Neural progenitor cell (in vitro differentiated cells): Measurements from ENCODE around the gene NTN5. TPM values are rescaled to one million over a fixed set of nuclear protein-coding genes. Genes with fewer than 3 reads are reported as not detected.

Experiments
- DNase-seq: peaks from one replicate; pipeline ENCODE4 v3.0.0-alpha.2; 2016; ENCODE audit warnings: low spot score
- H2AFZ ChIP-seq: fragments of 200-600 bp; sonication (generic); replicated peaks from 2 replicates; pipeline ENCODE4 v1.6.1; 2016; ENCODE audit warnings: antibody characterized with exemption
- H3F3A ChIP-seq: fragments of 200-600 bp; sonication (generic); 2 replicates; pipeline ENCODE4 v1.6.1; 2016; ENCODE audit warnings: antibody characterized with exemption, low read depth
- H3K27ac ChIP-seq: fragments of 200-600 bp; sonication (generic); 2 replicates; pipeline ENCODE4 v1.5.1; 2016; ENCODE audit warnings: mild to moderate bottlenecking
- H3K27me3 ChIP-seq: fragments of 200-600 bp; sonication (generic); 2 replicates; pipeline ENCODE4 v1.6.1; 2016; ENCODE audit warnings: mild to moderate bottlenecking, moderate library complexity
- H3K36me3 ChIP-seq: fragments of 200-600 bp; sonication (generic); 2 replicates; pipeline ENCODE4 v1.5.1; 2016
- H3K4me1 ChIP-seq: fragments of 200-600 bp; sonication (generic); 2 replicates; pipeline ENCODE4 v1.6.1; 2016; ENCODE audit warnings: mixed run types
- H3K4me2 ChIP-seq: fragments of 200-600 bp; sonication (generic); 2 replicates; pipeline ENCODE4 v1.6.1; 2016
- H3K4me3 ChIP-seq: fragments of 200-600 bp; sonication (generic); 2 replicates; pipeline ENCODE4 v1.5.1; 2016
- H3K79me2 ChIP-seq: fragments of 200-600 bp; sonication (generic); 2 replicates; pipeline ENCODE4 v1.6.1; 2016; ENCODE audit warnings: low read depth
- H3K9ac ChIP-seq: fragments of 200-600 bp; sonication (generic); 2 replicates; pipeline ENCODE4 v1.6.1; 2016
- H3K9me3 ChIP-seq: fragments of 200-600 bp; sonication (generic); 2 replicates; pipeline ENCODE4 v1.5.1; 2016; ENCODE audit warnings: low read depth
- H4K20me1 ChIP-seq: fragments of 200-600 bp; sonication (generic); 2 replicates; pipeline ENCODE4 v1.6.1; 2016; ENCODE audit warnings: low read depth
- H3K27ac Mint-ChIP-seq: 3 replicates; pipeline ENCODE4 v1.8.0; 2021; ENCODE audit warnings: mixed read lengths
- H3K27me3 Mint-ChIP-seq: 2 replicates; pipeline ENCODE4 v1.8.0; 2022; ENCODE audit warnings: low read depth, mild to moderate bottlenecking, inconsistent platforms, moderate library complexity, mixed read lengths; ENCODE audit not compliant: insufficient read depth
- H3K36me3 Mint-ChIP-seq: 3 replicates; pipeline ENCODE4 v1.8.0; 2021; ENCODE audit warnings: mixed read lengths
- H3K4me1 Mint-ChIP-seq: 3 replicates; pipeline ENCODE4 v1.8.0; 2021; ENCODE audit warnings: mixed read lengths
- H3K4me3 Mint-ChIP-seq: 3 replicates; pipeline ENCODE4 v1.8.0; 2021; ENCODE audit warnings: mild to moderate bottlenecking, moderate library complexity, mixed read lengths
- H3K9me3 Mint-ChIP-seq: 3 replicates; pipeline ENCODE4 v1.8.0; 2020; ENCODE audit warnings: mixed read lengths
- CTCF ChIP-seq: fragments of 200-600 bp; sonication (generic); IDR thresholded peaks from 2 replicates; pipeline ENCODE4 v1.5.1; 2017; ENCODE audit warnings: antibody characterized with exemption, mild to moderate bottlenecking
- EZH2 ChIP-seq: fragments of 200-600 bp; sonication (generic); IDR thresholded peaks from 2 replicates; pipeline ENCODE4 v1.6.1; 2017; ENCODE audit warnings: antibody characterized with exemption, mild to moderate bottlenecking, moderate library complexity
- EZH2phosphoT487 ChIP-seq: fragments of 200-600 bp; sonication (generic); IDR thresholded peaks from 2 replicates; pipeline ENCODE4 v1.6.1; 2017; ENCODE audit warnings: antibody characterized with exemption
- total RNA-seq: library from RNA; depleted of rRNA; stranded (reverse); fragments of >200 nt; gene quantifications from 2 replicates; pipeline ENCODE4 v1.2.3, GENCODE V29; 2015; ENCODE audit warnings: low replicate concordance

NTN5 gene
- total RNA-seq, 1 donor from 2014 or later: not detected

GRCh38 chr19:48613852-48614435 is 58.9 kb downstream of the NTN5 start:
- Mint-ChIP-seq H3K4me1 (peaks cover 30% of the 10 kb centered on the region), H3K4me3 (peak overlapping the region; percentile 72), H3K36me3 (peaks cover 15% of the 10 kb centered on the region), H3K27me3 (peaks cover 6% of the 10 kb centered on the region), H3K27ac (peak overlapping the region; percentile 95), H3K9me3 (no peaks in the 10 kb centered on the region)
- Histone ChIP-seq H3K27ac (peak overlapping the region; percentile 91), H3K4me3 (no peak overlapping the region), H3K79me2 (peaks cover 33% of the 10 kb centered on the region), H3K36me3 (no peaks in the 10 kb centered on the region), H3K4me2 (peak overlapping the region; percentile 76), H3F3A (peaks cover 53% of the 10 kb centered on the region), H2AFZ (no peak overlapping the region), H3K9me3 (no peaks in the 10 kb centered on the region), H3K4me1 (peaks cover 41% of the 10 kb centered on the region), H3K27me3 (no peaks in the 10 kb centered on the region), H4K20me1 (peaks cover 46% of the 10 kb centered on the region), H3K9ac (no peak overlapping the region)
- DNase-seq: no peak
- TF ChIP-seq CTCF: no peak
- no peak for TF ChIP-seq EZH2
- no peak for TF ChIP-seq EZH2phosphoT487

GRCh38 chr19:48613024-48613851 is 59.6 kb downstream of the NTN5 start:
- H3K27me3 Mint-ChIP-seq: peaks cover 4% of the 10 kb centered on the region
- H3F3A ChIP-seq: peaks cover 47% of the 10 kb centered on the region
- TF ChIP-seq EZH2phosphoT487 (no peak), CTCF (no peak), EZH2 (no peak)
- H3K27ac Mint-ChIP-seq: peak overlapping the region; percentile 95
- no peak overlapping the region for H3K4me3 ChIP-seq
- H3K9ac ChIP-seq: no peak overlapping the region
- H3K27me3 ChIP-seq: no peaks in the 10 kb centered on the region
- peaks cover 11% of the 10 kb centered on the region for H3K36me3 Mint-ChIP-seq
- peaks cover 26% of the 10 kb centered on the region for H3K79me2 ChIP-seq
- peak overlapping the region; percentile 72 for H3K4me3 Mint-ChIP-seq
- H4K20me1 ChIP-seq: peaks cover 41% of the 10 kb centered on the region
- no peak overlapping the region for H2AFZ ChIP-seq
- no peak for DNase-seq
- no peak overlapping the region for H3K4me2 ChIP-seq
- H3K36me3 ChIP-seq: no peaks in the 10 kb centered on the region
- H3K9me3 Mint-ChIP-seq: no peaks in the 10 kb centered on the region
- H3K4me1 ChIP-seq: peaks cover 41% of the 10 kb centered on the region
- no peak overlapping the region for H3K27ac ChIP-seq
- H3K4me1 Mint-ChIP-seq: peaks cover 25% of the 10 kb centered on the region
- no peaks in the 10 kb centered on the region for H3K9me3 ChIP-seq

GRCh38 chr19:48611872-48612271 is 60.9 kb downstream of the NTN5 start:
- Histone ChIP-seq H2AFZ (no peak overlapping the region), H3K4me3 (no peak overlapping the region), H3K9me3 (no peaks in the 10 kb centered on the region), H3F3A (peaks cover 33% of the 10 kb centered on the region), H3K27me3 (no peaks in the 10 kb centered on the region), H3K79me2 (peaks cover 12% of the 10 kb centered on the region), H3K27ac (no peak overlapping the region), H3K4me1 (peaks cover 30% of the 10 kb centered on the region), H4K20me1 (peaks cover 27% of the 10 kb centered on the region), H3K4me2 (no peak overlapping the region), H3K36me3 (no peaks in the 10 kb centered on the region), H3K9ac (no peak overlapping the region)
- Mint-ChIP-seq H3K27ac (peak overlapping the region; percentile 29), H3K4me1 (peaks cover 16% of the 10 kb centered on the region), H3K36me3 (peaks cover 8% of the 10 kb centered on the region), H3K4me3 (no peak overlapping the region), H3K27me3 (peaks cover 4% of the 10 kb centered on the region), H3K9me3 (no peaks in the 10 kb centered on the region)
- TF ChIP-seq CTCF (no peak), EZH2phosphoT487 (no peak), EZH2 (no peak)
- DNase-seq: no peak

Other genes starting within 250 kb of the NTN5 start
- 10.6 and 31.5 TPM in 2 replicates for gene GRWD1, start 227.0 kb downstream of the NTN5 start, total RNA-seq
- 0.69 and 0.74 TPM in 2 replicates for gene KCNJ14, start 217.4 kb downstream of the NTN5 start, total RNA-seq
- gene CYTH2, start 203.6 kb downstream of the NTN5 start, total RNA-seq: 50.3 and 107 TPM in 2 replicates
- 0.02 and 3.5 TPM in 2 replicates for gene LMTK3, start 161.2 kb downstream of the NTN5 start, total RNA-seq
- 1.6 TPM in 1 of 2 replicates, not detected in the other for gene SULT2B1, start 120.8 kb downstream of the NTN5 start, total RNA-seq
- not detected in 2 replicates for gene SPACA4, start 66.3 kb downstream of the NTN5 start, total RNA-seq
- gene FAM83E, start 57.9 kb downstream of the NTN5 start, total RNA-seq: 0.06 and 2.6 TPM in 2 replicates
- gene RPL18, start 53.8 kb downstream of the NTN5 start, total RNA-seq: 1,962 and 2,391 TPM in 2 replicates
- gene SPHK2, start 53.5 kb downstream of the NTN5 start, total RNA-seq: 7.2 and 46.1 TPM in 2 replicates
- 7.4 and 10.3 TPM in 2 replicates for gene DBP, start 35.6 kb downstream of the NTN5 start, total RNA-seq
- gene CA11, start 26.8 kb downstream of the NTN5 start, total RNA-seq: 12.6 and 49.8 TPM in 2 replicates
- gene FUT2, start 23.0 kb upstream of the NTN5 start, total RNA-seq: 0.09 and 1.7 TPM in 2 replicates
- gene MAMSTR, start 46.7 kb upstream of the NTN5 start, total RNA-seq: 1.2 and 1.4 TPM in 2 replicates
- gene RASIP1, start 67.6 kb upstream of the NTN5 start, total RNA-seq: 0.86 and 3.2 TPM in 2 replicates
- 0.19 and 0.40 TPM in 2 replicates for gene IZUMO1, start 73.9 kb upstream of the NTN5 start, total RNA-seq
- 2.9 and 5.1 TPM in 2 replicates for gene FUT1, start 79.6 kb upstream of the NTN5 start, total RNA-seq
- not detected in 2 replicates for gene FGF21, start 82.5 kb upstream of the NTN5 start, total RNA-seq
- 33.5 and 63.2 TPM in 2 replicates for gene BCAT2, start 138.0 kb upstream of the NTN5 start, total RNA-seq
- 11.2 and 27.6 TPM in 2 replicates for gene HSD17B14, start 163.5 kb upstream of the NTN5 start, total RNA-seq
- 6.2 and 6.3 TPM in 2 replicates for gene PLEKHA4, start 195.6 kb upstream of the NTN5 start, total RNA-seq
- gene PPP1R15A, start 199.4 kb upstream of the NTN5 start, total RNA-seq: 10.6 and 19.1 TPM in 2 replicates
- gene TULP2, start 225.7 kb upstream of the NTN5 start, total RNA-seq: 0.26 and 0.40 TPM in 2 replicates
- gene NUCB1, start 227.3 kb upstream of the NTN5 start, total RNA-seq: 73.5 and 158 TPM in 2 replicates